SK-N-SH (cell line): ENCODE data around the gene SCUBE3.

Experiments used
- EP300 ChIP-seq, 2 experiments: IDR thresholded peaks; 2 replicates each; pipeline versions ENCODE4 v1.4.0 to v1.6.1; 2012; ENCODE audit warnings: borderline replicate concordance in 1 of 2, low read depth in 1 of 2, low read length in 1 of 2
- FOXM1 ChIP-seq: IDR thresholded peaks from 2 replicates; pipeline ENCODE4 v1.4.0; 2012; ENCODE audit warnings: low read depth, mild to moderate bottlenecking
- GABPA ChIP-seq: IDR thresholded peaks from 2 replicates; pipeline ENCODE4 v1.4.0; 2012; ENCODE audit warnings: low read depth, mild to moderate bottlenecking
- GATA2 ChIP-seq: sonication (generic); formaldehyde crosslinking; IDR thresholded peaks from 2 replicates; pipeline ENCODE4 v1.5.0; 2020; ENCODE audit warnings: mild to moderate bottlenecking, missing genetic modification reagents
- POLR2AphosphoS5 ChIP-seq: IDR thresholded peaks from 2 replicates; pipeline ENCODE4 v1.6.1; 2012; ENCODE audit warnings: low read depth, low read length
- RAD21 ChIP-seq: IDR thresholded peaks from 2 replicates; pipeline ENCODE4 v1.6.1; 2012; ENCODE audit warnings: mild to moderate bottlenecking, low read length
- TF ChIP-seq, protein P1 (sequence below): fragments of 200-600 bp; sonication (generic); IDR thresholded peaks from 2 replicates; pipeline ENCODE4 v1.6.1; 2017; ENCODE audit warnings: antibody characterized with exemption, mild to moderate bottlenecking, moderate library complexity
- TF ChIP-seq, protein P2 (sequence below): fragments of 150-350 bp; IDR thresholded peaks from 2 replicates; pipeline ENCODE4 v1.6.1; 2017; ENCODE audit warnings: antibody characterized with exemption, low read length, low read depth, borderline replicate concordance

GRCh38 chr6:35191889-35192288, 21.9 kb upstream of the SCUBE3 start:
- TF ChIP-seq, protein P1, sequence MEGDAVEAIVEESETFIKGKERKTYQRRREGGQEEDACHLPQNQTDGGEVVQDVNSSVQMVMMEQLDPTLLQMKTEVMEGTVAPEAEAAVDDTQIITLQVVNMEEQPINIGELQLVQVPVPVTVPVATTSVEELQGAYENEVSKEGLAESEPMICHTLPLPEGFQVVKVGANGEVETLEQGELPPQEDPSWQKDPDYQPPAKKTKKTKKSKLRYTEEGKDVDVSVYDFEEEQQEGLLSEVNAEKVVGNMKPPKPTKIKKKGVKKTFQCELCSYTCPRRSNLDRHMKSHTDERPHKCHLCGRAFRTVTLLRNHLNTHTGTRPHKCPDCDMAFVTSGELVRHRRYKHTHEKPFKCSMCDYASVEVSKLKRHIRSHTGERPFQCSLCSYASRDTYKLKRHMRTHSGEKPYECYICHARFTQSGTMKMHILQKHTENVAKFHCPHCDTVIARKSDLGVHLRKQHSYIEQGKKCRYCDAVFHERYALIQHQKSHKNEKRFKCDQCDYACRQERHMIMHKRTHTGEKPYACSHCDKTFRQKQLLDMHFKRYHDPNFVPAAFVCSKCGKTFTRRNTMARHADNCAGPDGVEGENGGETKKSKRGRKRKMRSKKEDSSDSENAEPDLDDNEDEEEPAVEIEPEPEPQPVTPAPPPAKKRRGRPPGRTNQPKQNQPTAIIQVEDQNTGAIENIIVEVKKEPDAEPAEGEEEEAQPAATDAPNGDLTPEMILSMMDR: no peak
- TF ChIP-seq RAD21: no peak
- no peak for TF ChIP-seq POLR2AphosphoS5
- TF ChIP-seq GATA2 (CRISPR knock-in tag): no peak
- TF ChIP-seq GABPA: no peak
- no peak for TF ChIP-seq FOXM1
- TF ChIP-seq EP300 (IDR thresholded peaks at IDR 0.05; ENCODE audit: borderline replicate concordance in 1 of 2, low read depth in 1 of 2, low read length in 1 of 2): no peak
- TF ChIP-seq, protein P2, sequence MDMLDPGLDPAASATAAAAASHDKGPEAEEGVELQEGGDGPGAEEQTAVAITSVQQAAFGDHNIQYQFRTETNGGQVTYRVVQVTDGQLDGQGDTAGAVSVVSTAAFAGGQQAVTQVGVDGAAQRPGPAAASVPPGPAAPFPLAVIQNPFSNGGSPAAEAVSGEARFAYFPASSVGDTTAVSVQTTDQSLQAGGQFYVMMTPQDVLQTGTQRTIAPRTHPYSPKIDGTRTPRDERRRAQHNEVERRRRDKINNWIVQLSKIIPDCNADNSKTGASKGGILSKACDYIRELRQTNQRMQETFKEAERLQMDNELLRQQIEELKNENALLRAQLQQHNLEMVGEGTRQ: no peak
